GM12875 (cell line): ENCODE data around the gene ILF2.
"Not testable (repeated sequence)": the region's sequence is repeated elsewhere in the genome, so short reads cannot be mapped to it uniquely, and the experiment has no call there.

ENCODE experiments used
- H3K4me3 ChIP-seq: one replicate; pipeline ENCODE4 v1.5.1; 2011; ENCODE audit warnings: low read depth, low read length, control low read depth
- CTCF ChIP-seq: IDR thresholded peaks from 2 replicates; pipeline ENCODE4 v1.5.1; 2011; ENCODE audit warnings: low read depth, mild to moderate bottlenecking, control low read depth, inconsistent platforms, low read length, moderate library complexity, borderline replicate concordance; ENCODE audit not compliant: insufficient read depth

The ILF2 gene

DNA sequence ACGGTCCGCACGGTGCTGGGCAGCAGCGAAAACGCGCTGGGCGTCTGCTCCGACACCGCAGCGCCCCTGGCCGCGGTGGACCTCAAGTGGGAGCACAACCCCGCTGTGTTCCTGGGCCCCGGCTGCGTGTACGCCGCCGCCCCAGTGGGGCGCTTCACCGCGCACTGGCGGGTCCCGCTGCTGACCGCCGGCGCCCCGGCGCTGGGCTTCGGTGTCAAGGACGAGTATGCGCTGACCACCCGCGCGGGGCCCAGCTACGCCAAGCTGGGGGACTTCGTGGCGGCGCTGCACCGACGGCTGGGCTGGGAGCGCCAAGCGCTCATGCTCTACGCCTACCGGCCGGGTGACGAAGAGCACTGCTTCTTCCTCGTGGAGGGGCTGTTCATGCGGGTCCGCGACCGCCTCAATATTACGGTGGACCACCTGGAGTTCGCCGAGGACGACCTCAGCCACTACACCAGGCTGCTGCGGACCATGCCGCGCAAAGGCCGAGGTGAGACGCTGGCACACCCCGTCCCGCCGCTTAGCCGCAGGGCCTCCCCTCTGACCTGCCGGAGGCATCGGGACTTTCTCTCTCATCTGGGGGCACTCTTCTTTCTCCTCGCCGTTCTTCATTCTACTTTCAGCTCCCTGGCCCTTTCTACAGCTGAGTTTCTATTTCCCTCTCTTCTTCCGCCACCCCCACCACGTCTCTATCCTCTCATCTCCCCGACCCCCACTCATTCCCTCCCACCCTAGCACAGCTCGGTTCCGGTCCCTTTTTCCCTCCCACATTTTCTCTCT is 8.7 kb upstream of the ILF2 start:
- peak overlapping the region; percentile 15 for H3K4me3 ChIP-seq
- peak; percentile 22; the same call in 1 of the 2 replicates for TF ChIP-seq CTCF

DNA sequence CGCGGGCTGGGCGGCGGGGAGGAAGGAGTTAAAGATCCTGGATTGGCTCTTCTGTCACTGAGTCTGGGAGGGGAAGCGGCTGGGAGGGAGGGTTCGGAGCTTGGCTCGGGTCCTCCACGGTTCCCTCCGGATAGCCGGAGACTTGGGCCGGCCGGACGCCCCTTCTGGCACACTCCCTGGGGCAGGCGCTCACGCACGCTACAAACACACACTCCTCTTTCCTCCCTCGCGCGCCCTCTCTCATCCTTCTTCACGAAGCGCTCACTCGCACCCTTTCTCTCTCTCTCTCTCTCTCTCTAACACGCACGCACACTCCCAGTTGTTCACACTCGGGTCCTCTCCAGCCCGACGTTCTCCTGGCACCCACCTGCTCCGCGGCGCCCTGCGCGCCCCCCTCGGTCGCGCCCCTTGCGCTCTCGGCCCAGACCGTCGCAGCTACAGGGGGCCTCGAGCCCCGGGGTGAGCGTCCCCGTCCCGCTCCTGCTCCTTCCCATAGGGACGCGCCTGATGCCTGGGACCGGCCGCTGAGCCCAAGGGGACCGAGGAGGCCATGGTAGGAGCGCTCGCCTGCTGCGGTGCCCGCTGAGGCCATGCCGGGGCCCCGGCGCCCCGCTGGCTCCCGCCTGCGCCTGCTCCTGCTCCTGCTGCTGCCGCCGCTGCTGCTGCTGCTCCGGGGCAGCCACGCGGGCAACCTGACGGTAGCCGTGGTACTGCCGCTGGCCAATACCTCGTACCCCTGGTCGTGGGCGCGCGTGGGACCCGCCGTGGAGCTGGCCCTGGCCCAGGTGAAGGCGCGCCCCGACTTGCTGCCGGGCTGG is 7.9 kb upstream of the ILF2 start, which contains the start of gene NPR1:
TSS of gene NPR1 (plus strand) at position 170 of the 818 bp plus-strand sequence. CDS start at position 591, 421 bp downstream.
- TF ChIP-seq CTCF = no peak
- peak within 1 kb of the TSS; percentile 37 for H3K4me3 ChIP-seq

GRCh38 chr1:153677718-153678518 is 7.1 kb upstream of the ILF2 start:
- H3K4me3 ChIP-seq = peak overlapping the region; percentile 37
- peak; percentile 96 for TF ChIP-seq CTCF

DNA sequence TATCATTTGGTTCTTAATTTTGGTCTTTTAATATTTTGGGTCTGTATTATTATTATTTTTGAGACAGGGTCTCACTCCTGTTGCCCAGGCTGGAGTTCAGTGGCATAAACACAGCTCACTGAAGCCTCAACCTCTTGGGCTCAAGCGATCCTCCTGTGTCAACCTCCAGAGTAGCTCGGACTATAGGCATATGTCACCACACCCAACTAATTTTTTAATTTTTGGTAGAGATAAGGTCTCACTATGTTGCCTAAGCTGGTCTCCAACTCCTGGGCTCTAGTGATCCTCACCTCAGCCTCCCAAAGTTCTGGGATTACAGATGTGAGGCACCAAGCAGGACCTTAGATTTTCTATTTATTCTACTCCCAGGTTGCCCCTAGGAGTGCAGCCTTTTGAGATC is 2.7 kb upstream of the ILF2 start:
- no peak overlapping the region for H3K4me3 ChIP-seq
- no peak for TF ChIP-seq CTCF

DNA sequence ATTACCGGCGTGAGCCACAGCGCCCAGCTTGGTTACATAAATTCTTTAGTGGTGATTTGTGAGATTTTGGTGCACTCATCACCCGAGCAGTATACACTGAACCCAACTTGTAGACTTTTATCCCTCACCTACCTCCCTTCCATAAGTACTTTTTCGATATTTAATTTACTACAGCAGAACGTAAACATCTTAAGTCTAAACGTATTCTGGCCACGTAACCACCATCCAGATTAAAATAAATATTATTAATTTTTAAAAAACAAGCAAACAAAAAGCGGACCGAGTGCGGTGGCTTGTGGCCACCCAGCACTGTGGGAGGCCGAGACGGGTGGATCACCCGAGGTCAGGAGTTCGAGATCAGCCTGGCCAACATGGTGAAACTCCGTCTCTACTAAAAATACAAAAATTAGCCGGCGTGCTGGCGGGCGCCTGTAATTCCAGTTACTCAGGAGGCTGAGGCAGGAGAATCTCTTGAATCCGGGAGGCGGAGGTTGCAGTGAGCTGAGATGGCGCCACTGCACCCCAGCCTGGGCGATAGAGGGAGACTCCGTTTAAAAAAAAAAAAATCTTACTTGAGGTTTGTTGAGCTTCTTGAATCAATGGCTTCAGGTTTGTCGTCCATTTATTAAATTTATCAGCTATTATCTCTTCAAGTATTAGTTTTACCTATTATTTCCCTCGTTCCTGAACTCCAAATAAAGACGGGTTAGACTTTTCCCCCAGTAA is 998 bp upstream of the ILF2 start:
- H3K4me3 ChIP-seq = peak overlapping the region; percentile 59

- H3K4me3 ChIP-seq = peak overlapping the region; percentile 94
- TF ChIP-seq CTCF = no peak
Measured at GRCh38 chr1:153670257-153670858, 435 bp downstream of the ILF2 start.

DNA sequence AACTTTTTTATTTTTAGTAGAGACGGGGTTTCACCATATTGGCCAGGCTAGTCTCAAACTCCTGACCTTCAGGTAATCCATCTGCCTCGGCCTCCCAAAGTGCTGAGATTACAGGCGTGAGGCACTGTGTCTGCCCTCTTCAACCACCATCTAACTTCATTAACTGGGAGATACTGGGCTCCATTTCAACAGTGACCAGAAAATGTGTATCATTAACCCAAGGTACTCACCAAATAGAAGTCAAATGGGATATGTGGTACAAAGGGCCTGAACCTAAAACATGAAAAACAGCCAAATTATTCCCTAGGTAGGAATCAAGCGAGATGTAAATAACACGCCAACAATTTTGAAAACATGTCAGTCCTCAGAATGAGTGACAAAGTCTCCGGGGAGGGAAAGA is 1.2 kb downstream of the ILF2 start:
- peak overlapping the region; percentile 94 for H3K4me3 ChIP-seq
- no peak for TF ChIP-seq CTCF

DNA sequence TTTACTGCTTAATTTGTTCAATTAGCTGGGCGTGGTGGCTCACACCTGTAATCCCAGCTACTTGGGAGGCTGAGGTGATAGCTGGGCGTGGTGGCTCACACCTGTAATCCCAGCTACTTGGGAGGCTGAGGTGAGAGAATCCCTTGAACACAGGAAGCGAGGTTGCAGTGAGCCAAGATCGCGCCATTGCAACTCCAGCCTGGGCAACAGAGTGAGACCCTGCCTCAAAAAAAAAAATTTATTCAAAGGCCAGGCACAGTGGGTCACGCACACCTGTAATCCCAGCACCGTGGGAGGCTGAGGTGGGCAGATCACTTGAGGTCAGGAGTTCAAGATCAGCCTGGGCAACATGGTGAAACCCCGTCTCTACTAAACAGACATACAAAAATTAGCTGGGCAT is 2.1 kb downstream of the ILF2 start:
- H3K4me3 ChIP-seq = not testable (repeated sequence)
